Fibroblast of skin of back (primary cell): Measurements from ENCODE around the gene PFDN6.

ENCODE experiments used
- DNase-seq: peaks from one replicate; pipeline ENCODE4 v3.0.0-alpha.2; 2013

PFDN6 gene

GRCh38 chr6:33295621-33296369, 6.4 kb downstream of the PFDN6 start:
- no peak for DNase-seq

DNA sequence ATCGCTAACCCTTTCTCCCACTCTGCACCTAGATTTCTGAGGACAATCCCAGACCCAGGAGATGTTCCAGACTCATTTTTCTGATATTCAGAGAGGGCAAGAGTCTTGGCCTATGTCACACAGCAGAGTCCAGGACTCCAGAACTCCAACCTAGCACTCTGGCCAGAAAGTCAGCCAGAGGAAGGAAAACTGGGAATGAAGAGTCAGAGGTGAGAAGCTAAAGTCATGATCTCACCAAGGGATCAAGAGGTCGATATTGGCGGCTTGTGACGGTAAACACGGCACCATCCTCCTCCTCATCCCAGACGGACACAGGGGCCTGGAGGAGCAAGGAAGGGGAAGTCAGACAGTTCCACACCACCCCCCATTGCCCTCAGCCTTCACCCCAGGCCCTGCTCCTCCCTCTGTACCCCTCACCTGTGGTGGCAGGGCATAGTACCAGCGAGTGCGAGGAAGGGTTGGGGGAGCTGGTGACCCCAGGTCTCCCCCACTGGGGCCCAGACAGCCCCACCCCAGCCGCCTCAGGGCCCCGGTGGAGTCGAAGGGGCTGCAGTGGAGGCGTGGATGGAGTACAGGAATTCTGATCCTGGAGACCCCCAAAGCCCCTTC, 7.5 kb downstream of the PFDN6 start:
- no peak for DNase-seq

DNA sequence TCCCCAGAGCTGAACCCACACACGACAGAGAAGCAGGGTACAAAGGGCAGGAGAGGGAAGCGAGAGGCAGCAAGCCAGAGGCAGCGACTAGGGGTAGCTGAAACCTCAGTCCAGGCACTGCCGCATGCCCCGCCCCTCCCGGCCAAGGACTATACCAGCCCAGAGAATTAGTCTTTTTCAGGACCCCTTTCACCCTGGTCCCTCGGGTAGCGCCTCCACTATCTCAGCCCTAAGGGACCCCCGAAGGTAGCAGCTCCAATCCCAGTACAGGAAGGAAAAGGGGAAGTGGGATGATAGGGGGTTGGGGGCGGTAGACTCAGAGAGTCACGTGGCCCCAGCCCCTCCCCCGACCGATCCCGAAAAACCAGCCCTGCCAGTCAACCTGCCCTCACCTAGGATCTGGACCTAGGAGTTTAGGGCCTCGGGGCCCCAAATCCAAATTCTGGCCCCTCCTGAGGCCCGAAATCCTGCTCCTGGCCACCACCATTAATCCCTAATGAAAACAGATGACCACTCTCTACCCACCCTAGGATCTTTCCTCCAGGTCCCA, 8.1 kb downstream of the PFDN6 start:
- DNase-seq = no peak

GRCh38 chr6:33297956-33298772, 8.8 kb downstream of the PFDN6 start:
- peak; percentile 87 for DNase-seq

DNA sequence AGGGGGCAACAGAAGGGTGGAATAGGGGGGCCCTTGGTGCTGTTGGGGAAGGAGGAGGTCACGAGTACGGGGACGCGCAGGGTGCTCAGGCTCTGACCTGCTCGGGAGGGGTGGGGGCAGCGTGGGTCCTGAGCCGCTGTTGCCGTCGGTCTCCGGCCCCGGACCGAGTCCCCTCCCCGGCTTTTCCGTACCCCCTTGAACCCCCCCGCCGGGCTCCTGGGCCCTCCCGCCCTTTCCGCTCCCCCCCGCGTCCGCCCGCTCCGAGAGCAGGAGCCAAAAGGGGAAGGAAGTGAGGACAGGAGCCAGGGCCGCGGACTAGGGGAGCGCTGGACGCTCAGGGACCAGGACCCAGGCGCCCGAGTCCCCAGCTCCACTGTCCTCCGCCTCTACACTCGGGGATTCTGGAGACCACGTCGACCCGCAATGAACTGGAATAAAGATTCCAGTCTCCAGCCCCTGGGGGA, 9.4 kb downstream of the PFDN6 start, which contains the start of gene RGL2:
Gene RGL2, minus strand, starts transcription at position 170 of the 464 bp plus-strand sequence. CDS start 332 bp downstream, outside the sequence.
- peak; percentile 72 for DNase-seq

DNA sequence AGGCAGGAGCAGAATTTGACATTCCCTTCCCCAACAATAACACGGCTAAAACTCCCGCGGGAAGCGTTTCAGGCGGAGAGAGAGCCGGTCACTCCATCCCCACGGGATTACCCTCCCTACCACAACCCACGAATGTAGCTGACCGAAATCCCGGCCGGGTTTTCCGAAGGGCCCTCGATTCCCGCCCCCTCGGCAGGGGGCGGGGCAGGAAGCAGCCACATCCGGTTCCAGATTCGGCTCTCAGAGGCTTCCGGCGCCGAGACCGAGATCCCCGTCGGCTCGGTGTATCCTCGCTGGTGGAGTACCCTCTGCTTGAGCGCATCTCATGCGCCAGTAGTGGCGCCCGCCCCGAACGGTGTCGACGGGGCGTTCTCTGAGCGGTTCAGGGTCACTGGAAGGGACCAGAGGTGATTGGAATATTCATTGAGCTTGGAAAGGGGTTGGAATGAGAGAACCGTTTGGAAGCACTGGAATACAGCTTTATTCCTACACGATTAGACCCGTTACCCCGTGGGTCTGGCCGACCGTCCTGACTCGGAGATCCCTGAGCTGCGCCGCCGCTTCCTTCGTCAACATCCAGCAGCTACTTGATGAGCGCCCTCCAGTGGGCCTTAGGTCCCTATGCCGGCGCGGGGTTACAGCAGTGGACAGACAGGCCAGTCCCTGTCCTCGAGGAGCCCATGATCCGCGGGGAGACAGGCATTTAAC, 10.0 kb downstream of the PFDN6 start:
- DNase-seq = peak; percentile 94

DNA sequence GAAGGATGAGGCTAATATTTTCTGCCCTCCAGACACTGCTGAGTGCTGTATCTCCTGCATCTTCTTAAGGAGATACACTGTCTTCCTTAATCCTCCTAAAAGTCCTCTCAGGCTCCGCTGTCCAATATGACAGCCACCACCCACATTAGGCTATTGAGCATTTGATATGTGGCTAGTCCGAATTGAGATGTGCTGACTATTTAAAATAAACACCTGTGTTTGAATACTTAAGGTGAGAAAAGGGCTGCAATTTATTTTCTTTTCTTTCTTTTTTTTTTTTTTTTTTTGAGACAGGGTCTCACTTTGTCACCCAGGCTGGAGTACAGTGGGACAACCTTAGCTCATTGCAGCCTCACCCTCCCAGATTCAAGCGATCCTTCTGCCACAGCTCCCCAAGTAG, 12.5 kb downstream of the PFDN6 start:
- DNase-seq = no peak

GRCh38 chr6:33304216-33304615, 14.8 kb downstream of the PFDN6 start:
- no peak for DNase-seq

GRCh38 chr6:33305052-33305451, 15.7 kb downstream of the PFDN6 start:
- no peak for DNase-seq

- no peak for DNase-seq
Observed at GRCh38 chr6:33306356-33306755, 17.0 kb downstream of the PFDN6 start.

- peak; percentile 55 for DNase-seq
Observed at GRCh38 chr6:33312361-33313104, 23.1 kb downstream of the PFDN6 start.

DNA sequence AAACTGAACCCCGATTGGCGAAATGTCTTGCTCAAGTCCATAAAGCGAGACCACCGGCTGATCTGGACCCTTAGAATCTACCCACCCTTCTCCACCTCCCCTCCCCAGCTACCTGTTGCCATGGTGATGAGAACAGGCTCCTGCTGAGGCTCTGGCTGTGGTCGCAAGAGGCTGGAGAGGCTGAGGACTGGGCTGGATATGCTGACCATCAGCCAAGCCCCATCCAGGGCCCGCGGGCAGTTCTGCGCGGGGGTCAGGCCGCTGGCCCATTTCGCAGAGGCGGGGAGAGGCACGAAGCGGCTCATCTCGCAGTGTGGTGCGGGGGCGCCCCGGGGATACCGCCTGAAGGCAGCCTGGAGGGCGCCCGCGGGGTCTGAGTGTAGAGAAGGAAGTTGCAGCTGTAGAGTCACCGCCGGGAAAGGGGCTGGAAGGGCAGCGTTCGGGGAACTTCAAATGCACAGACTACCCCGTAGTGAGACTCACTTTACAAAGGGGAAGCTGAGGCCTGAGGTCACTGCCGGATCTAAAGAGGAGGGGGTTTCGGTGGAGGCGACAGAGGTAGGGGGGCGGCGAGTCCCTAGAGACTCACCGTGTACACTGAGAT, 23.8 kb downstream of the PFDN6 start:
- DNase-seq = no peak

DNA sequence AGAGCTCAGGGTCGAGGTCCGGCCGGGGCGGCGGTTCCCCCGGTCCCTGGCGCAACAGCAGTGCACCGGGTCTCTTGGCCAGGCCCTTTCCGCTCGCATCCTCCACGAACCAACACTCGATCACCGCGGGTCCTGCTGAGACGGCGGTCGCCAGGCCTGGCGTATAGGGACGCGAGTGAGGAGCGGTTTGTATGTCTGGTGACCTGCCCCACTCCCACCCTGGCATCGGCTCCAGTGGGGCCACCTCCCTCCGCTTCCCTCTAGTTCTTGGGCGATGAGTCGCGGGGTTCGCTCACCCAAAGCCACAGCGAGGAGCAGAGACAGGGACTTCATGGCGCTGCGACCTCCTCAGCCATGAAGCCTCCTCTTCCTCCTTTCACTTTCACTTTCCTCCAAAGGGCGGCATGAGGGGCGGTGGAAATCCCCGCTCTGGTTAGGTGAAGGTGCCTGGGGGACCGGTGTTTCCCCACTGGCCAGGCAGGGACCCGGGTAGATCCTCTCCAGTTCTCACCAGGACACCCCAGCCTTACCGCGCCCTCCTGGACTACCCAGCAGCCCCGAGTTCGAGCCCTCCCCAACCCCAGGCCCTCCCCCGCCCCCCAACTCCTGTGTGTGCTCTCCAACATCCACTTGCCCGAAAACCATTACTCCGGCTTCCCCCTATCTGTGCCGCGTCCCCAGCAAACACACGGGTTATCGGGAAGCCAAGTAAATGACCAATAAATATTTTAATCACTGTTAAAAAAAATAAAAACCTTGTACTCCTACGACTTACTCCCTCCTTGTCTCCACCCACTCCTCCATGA, 24.5 kb downstream of the PFDN6 start, which contains the start of gene TAPBP:
Gene TAPBP, minus strand, starts transcription at position 370 of the 806 bp plus-strand sequence. Its CDS starts 37 bp downstream, at position 333.
- DNase-seq = peak; percentile 64

DNA sequence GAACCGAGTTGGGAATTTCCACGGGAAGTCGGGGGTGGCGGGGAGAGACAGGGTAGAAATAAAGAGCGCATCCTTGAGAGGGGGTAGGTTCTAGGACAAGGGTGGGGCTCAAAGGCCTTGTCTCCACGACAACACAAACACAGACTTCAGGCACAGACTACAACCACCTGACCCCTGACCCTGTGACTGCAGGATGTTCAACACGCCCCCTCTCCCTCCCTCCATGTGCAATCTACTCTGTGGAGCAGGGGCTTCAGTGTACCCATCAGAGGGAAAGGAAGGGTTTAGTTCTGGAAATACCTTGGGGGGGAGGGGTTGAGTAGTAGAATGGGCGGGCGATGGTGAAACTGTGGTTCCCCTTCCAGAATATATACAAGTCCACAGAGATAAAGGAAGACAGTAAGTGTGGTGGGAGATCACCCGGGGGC, 25.1 kb downstream of the PFDN6 start:
- peak; percentile 76 for DNase-seq

- DNase-seq = no peak
Observed at GRCh38 chr6:33314943-33315792, 25.8 kb downstream of the PFDN6 start.

DNA sequence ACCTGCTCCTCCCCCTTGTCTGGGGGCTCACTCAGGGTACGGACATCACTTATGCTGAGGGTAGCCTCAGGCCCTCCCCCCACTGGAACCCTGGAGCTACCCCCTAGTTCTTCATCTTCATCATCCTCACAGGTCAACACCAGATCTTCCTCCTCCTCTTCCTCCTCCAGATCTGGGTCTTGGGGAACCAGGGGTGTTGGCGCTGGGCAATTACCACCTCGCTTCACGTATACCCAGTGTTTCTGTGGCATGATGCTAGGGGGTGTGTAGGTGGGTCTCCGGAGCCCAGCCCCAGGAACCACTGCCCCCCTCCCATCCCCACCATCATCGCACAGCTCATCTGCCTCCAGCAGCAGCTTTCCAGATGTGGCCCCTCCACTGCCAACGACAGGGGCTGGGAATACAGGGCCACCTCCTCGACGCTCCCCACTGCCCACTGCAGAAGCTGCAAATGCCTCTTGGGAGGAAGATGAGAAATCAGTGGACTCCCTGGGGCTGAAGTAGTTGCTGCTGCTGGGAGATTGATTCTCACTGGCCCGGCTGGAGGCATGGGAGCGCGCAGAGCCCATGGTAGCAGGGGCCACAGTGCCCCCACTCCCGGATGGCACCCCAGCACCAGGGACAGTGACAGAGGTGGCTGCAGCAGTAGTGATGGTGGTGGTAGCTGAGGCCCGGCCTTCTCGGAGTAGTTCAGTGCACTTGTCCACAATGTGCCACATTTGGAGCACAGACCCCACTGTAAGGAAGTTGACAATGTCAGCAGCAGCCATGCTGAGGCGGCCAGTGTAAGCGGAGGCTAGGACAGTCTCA, 26.6 kb downstream of the PFDN6 start:
- DNase-seq = no peak

GRCh38 chr6:33316603-33317418, 27.4 kb downstream of the PFDN6 start:
- DNase-seq = no peak

- no peak for DNase-seq
Observed at GRCh38 chr6:33317419-33317668, 27.9 kb downstream of the PFDN6 start.
